GM12878 (cell line): ENCODE results near the gene RPS3.

Source experiments
- BMI1 ChIP-seq: fragments of 450-650 bp; IDR thresholded peaks from 2 replicates; pipeline ENCODE4 v1.6.1; 2016; ENCODE audit warnings: mild to moderate bottlenecking, moderate library complexity, borderline replicate concordance
- CTCF ChIP-seq, 3 experiments: IDR thresholded peaks in 2 of 3; conservative IDR thresholded peaks in 1 of 3; 2 replicates each; pipeline ENCODE4 v1.5.1; 2011; ENCODE audit warnings: low read depth in 3 of 3, low read length in 3 of 3, mild to moderate bottlenecking in 3 of 3, control low read depth in 2 of 3, moderate library complexity in 2 of 3, inconsistent platforms in 1 of 3, mixed read lengths in 1 of 3; ENCODE audit not compliant: control insufficient read depth in 2 of 3, insufficient read depth in 1 of 3; ENCODE audit errors: extremely low read depth in 1 of 3
- DPF2 ChIP-seq: fragments of 450-650 bp; IDR thresholded peaks from 2 replicates; pipeline ENCODE4 v1.6.1; 2017; ENCODE audit warnings: mild to moderate bottlenecking
- GABPA ChIP-seq: IDR thresholded peaks from 2 replicates; pipeline ENCODE4 v1.6.1; 2014; ENCODE audit warnings: antibody characterized with exemption, low read depth, mild to moderate bottlenecking, inconsistent platforms
- HDAC6 ChIP-seq: fragments of 200-600 bp; sonication (generic); IDR thresholded peaks from one replicate; pipeline ENCODE4 v1.8.0; 2017; ENCODE audit warnings: antibody characterized with exemption; ENCODE audit not compliant: unreplicated experiment
- JUND ChIP-seq: IDR thresholded peaks from 2 replicates; pipeline ENCODE4 v1.6.1; 2012; ENCODE audit warnings: low read depth, mild to moderate bottlenecking, low read length, improper control_type of control experiment, moderate library complexity
- POLR2A ChIP-seq: IDR thresholded peaks from 2 replicates; pipeline ENCODE4 v1.6.1; 2011; ENCODE audit warnings: low read depth, mild to moderate bottlenecking, low read length
- POLR2AphosphoS5 ChIP-seq: IDR thresholded peaks from 2 replicates; pipeline ENCODE4 v1.6.1; 2011; ENCODE audit warnings: mild to moderate bottlenecking, low read length, inconsistent platforms
- RAD51 ChIP-seq: fragments of 450-650 bp; IDR thresholded peaks from 2 replicates; pipeline ENCODE4 v1.6.1; 2016; ENCODE audit warnings: moderate library complexity, mild to moderate bottlenecking, inconsistent platforms
- TAF1 ChIP-seq: IDR thresholded peaks from 2 replicates; pipeline ENCODE4 v1.6.1; 2011; ENCODE audit warnings: mild to moderate bottlenecking, low read depth, low read length, borderline replicate concordance
- TCF3 ChIP-seq: IDR thresholded peaks from 2 replicates; pipeline ENCODE4 v1.6.1; 2012; ENCODE audit warnings: low read depth, mild to moderate bottlenecking, low read length, borderline replicate concordance; ENCODE audit not compliant: insufficient read depth
- ZBTB11 ChIP-seq: fragments of 450-650 bp; formaldehyde crosslinking; IDR thresholded peaks from 2 replicates; pipeline ENCODE4 v1.5.0; 2022; ENCODE audit warnings: mild to moderate bottlenecking, missing genetic modification characterization
- ZBTB40 ChIP-seq: fragments of 450-650 bp; IDR thresholded peaks from 2 replicates; pipeline ENCODE4 v1.6.1; 2016; ENCODE audit warnings: mild to moderate bottlenecking, moderate library complexity, borderline replicate concordance
- ZNF274 ChIP-seq: IDR thresholded peaks from one replicate; pipeline ENCODE4 v1.8.0; 2011; ENCODE audit not compliant: insufficient read length, insufficient read depth

- TF ChIP-seq GABPA (no peak), HDAC6 (no peak), CTCF (IDR thresholded peaks at IDR 0.05 in 2 of 3, conservative IDR thresholded peaks at IDR 0.05 in 1 of 3; ENCODE audit: control insufficient read depth in 2 of 3, extremely low read depth in 1 of 3, insufficient read depth in 1 of 3, low read depth in 3 of 3, low read length in 3 of 3) (no peak), TCF3 (no peak), ZNF274 (no peak), TAF1 (no peak), POLR2AphosphoS5 (no peak), ZBTB40 (no peak), POLR2A (no peak), DPF2 (no peak), BMI1 (no peak), RAD51 (no peak), JUND (no peak), ZBTB11 (CRISPR knock-in tag) (no peak)
These were observed 48.1 kb downstream of the RPS3 start for GRCh38 chr11:75447415-75447814.
